K562 (cell line): ENCODE results near the gene AMPD3. TPM values are rescaled to one million over a fixed set of nuclear protein-coding genes. Genes with fewer than 3 reads are reported as not detected.

ENCODE experiments used
- ATAC-seq: fragments of 200-7000 bp; cut with Tn5 transposase; 3 replicates; pipeline ENCODE4 v1.9.1; 2020; ENCODE audit warnings: moderate library complexity
- BruUV-seq: library from RNA; stranded (reverse); fragments of 400-500 nt; replicated peaks from 2 replicates; lab custom pipeline; 2021; lab: Mats Ljungman, UMichigan
- CTCF ChIA-PET: fragments of 300-600 bp; formaldehyde crosslinking; extraction: SDS; loops from one replicate; lab custom pipeline; 2021; ENCODE audit warnings: low intra/inter-chr PET ratio; lab: Yijun Ruan, JAX
- POLR2A ChIA-PET: fragments of 300-600, 350-650 bp; sonication (Branson Sonifier 250); formaldehyde crosslinking; extraction: SDS; loops from one replicate; lab custom pipeline; 2021; ENCODE audit warnings: antibody characterized with exemption, inconsistent platforms; lab: Yijun Ruan, JAX
- DNase-seq, 4 experiments: peaks; one replicate each; pipeline versions ENCODE4 v3.0.0 to v3.0.0-alpha.2; 2011 to 2018; ENCODE audit warnings: low spot score in 3 of 4, mixed read lengths in 3 of 4; ENCODE audit errors: extremely low read depth in 1 of 4
- FAIRE-seq: peaks from 2 replicates; lab custom pipeline; 2011; peaks lifted over from hg19 to GRCh38; lab: Jason Lieb, UNC
- H2AFZ ChIP-seq: 2 replicates; pipeline ENCODE4 v1.6.0; 2011; ENCODE audit warnings: low read depth, low read length, control low read depth, inconsistent platforms
- H3K27ac ChIP-seq: fragments of 200-600 bp; 3 replicates; pipeline ENCODE4 v1.8.0; 2011; ENCODE audit warnings: low read depth, mild to moderate bottlenecking, control low read depth, inconsistent platforms, low read length, moderate library complexity, mixed read lengths; ENCODE audit errors: extremely low read depth
- H3K27me3 ChIP-seq, 2 experiments: fragments of 300-600 bp in 1 of 2; 2 replicates in 1 of 2; 3 replicates in 1 of 2; pipeline versions ENCODE4 v1.6.0 to v1.8.0; 2011; ENCODE audit warnings: inconsistent platforms in 2 of 2, low read length in 2 of 2, mild to moderate bottlenecking in 1 of 2, mixed read lengths in 1 of 2, moderate library complexity in 1 of 2; ENCODE audit not compliant: control insufficient read depth in 2 of 2, insufficient read depth in 2 of 2
- H3K36me3 ChIP-seq: fragments of 300-600 bp; 3 replicates; pipeline ENCODE4 v1.8.0; 2011; ENCODE audit warnings: mild to moderate bottlenecking, low read length, inconsistent platforms; ENCODE audit not compliant: control insufficient read depth, insufficient read depth
- H3K4me1 ChIP-seq, 2 experiments: fragments of 200-600 bp in 1 of 2; replicated peaks in 1 of 2; 2 replicates in 1 of 2; 3 replicates in 1 of 2; pipeline versions ENCODE4 v1.5.1 to v1.8.0; 2011; ENCODE audit warnings: inconsistent platforms in 2 of 2, low read length in 2 of 2, mild to moderate bottlenecking in 1 of 2, mixed read lengths in 1 of 2, moderate library complexity in 1 of 2; ENCODE audit not compliant: control insufficient read depth in 2 of 2, insufficient read depth in 2 of 2
- H3K4me2 ChIP-seq: 2 replicates; pipeline ENCODE4 v1.6.1; 2011; ENCODE audit warnings: low read length, control low read depth, inconsistent platforms, mixed read lengths; ENCODE audit not compliant: insufficient read depth
- H3K4me3 ChIP-seq: fragments of 200-600 bp; sonication (generic), shearing (Covaris generic); 2 replicates; pipeline ENCODE4 v1.5.1; 2016; ENCODE audit warnings: control low read depth, inconsistent platforms
- H3K79me2 ChIP-seq: fragments of 200-600 bp; 3 replicates; pipeline ENCODE4 v1.8.0; 2011; ENCODE audit warnings: low read length, inconsistent platforms; ENCODE audit not compliant: control insufficient read depth, insufficient read depth
- H3K9ac ChIP-seq, 2 experiments: 2 replicates each; pipeline versions ENCODE4 v1.6.0 to v1.6.1; 2011; ENCODE audit warnings: low read depth in 2 of 2, low read length in 2 of 2, control low read depth in 1 of 2, inconsistent platforms in 1 of 2, mild to moderate bottlenecking in 1 of 2, mixed read lengths in 1 of 2; ENCODE audit not compliant: insufficient read depth in 1 of 2
- H3K9me1 ChIP-seq: one replicate; pipeline ENCODE4 v1.6.0; 2011; ENCODE audit warnings: inconsistent platforms, mild to moderate bottlenecking, low read length, moderate library complexity; ENCODE audit not compliant: control insufficient read depth, insufficient read depth
- H3K9me3 ChIP-seq: replicated peaks from 2 replicates; pipeline ENCODE4 v1.5.1; 2011; ENCODE audit warnings: low read depth, low read length, inconsistent platforms; ENCODE audit not compliant: control insufficient read depth, insufficient read depth
- H4K20me1 ChIP-seq: replicated peaks from 2 replicates; pipeline ENCODE4 v1.6.1; 2011; ENCODE audit warnings: low read length, inconsistent platforms, mixed read lengths; ENCODE audit not compliant: control insufficient read depth, insufficient read depth
- ARHGAP35 ChIP-seq: fragments of 450-650 bp; IDR thresholded peaks from 2 replicates; pipeline ENCODE4 v1.6.1; 2018; ENCODE audit not compliant: partially characterized antibody
- CBFA2T3 ChIP-seq: fragments of 450-650 bp; IDR thresholded peaks from 2 replicates; pipeline ENCODE4 v1.6.1; 2017
- HNRNPL ChIP-seq: fragments of 200-400 bp; formaldehyde crosslinking; IDR thresholded peaks from 2 replicates; pipeline ENCODE4 v1.6.1; 2017; ENCODE audit warnings: low read depth, mild to moderate bottlenecking, low read length
- MECOM ChIP-seq: fragments of 250-450 bp; sonication (Bioruptor Pico); IDR thresholded peaks from 2 replicates; pipeline ENCODE4 v1.8.0; 2022; ENCODE audit warnings: inconsistent platforms
- NFIX ChIP-seq: fragments of 250-450 bp; sonication (Bioruptor Pico); IDR thresholded peaks from 2 replicates; pipeline ENCODE4 v1.4.0; 2020; ENCODE audit warnings: low read depth, mild to moderate bottlenecking, moderate library complexity
- RCOR1 ChIP-seq, 2 experiments: IDR thresholded peaks; 2 replicates each; pipeline ENCODE4 v1.6.1; 2012; ENCODE audit warnings: low read depth in 2 of 2, low read length in 2 of 2, borderline replicate concordance in 1 of 2, improper control_type of control experiment in 1 of 2
- RFX7 ChIP-seq: fragments of 250-450 bp; sonication (Bioruptor Pico); IDR thresholded peaks from 2 replicates; pipeline ENCODE4 v1.5.1; 2021; ENCODE audit warnings: mild to moderate bottlenecking
- SRF ChIP-seq, 2 experiments: fragments of 250-450, 450-650 bp in 1 of 2; sonication (Bioruptor Pico) in 1 of 2; sonication (generic) in 1 of 2; formaldehyde crosslinking; IDR thresholded peaks; 2 replicates each; pipeline versions ENCODE4 v1.5.0 to v1.5.1; 2020 to 2022; ENCODE audit warnings: mild to moderate bottlenecking in 1 of 2, missing genetic modification reagents in 1 of 2
- TFAM ChIP-seq: fragments of 250-450 bp; sonication (Bioruptor Pico); conservative IDR thresholded peaks from 2 replicates; pipeline ENCODE4 v1.5.0; 2021; ENCODE audit warnings: mild to moderate bottlenecking, moderate library complexity
- TRIM25 ChIP-seq: fragments of 450-650 bp; IDR thresholded peaks from 2 replicates; pipeline ENCODE4 v1.7.0; 2016; ENCODE audit warnings: borderline replicate concordance
- ZNF134 ChIP-seq: fragments of 250-450 bp; sonication (Bioruptor Pico); conservative IDR thresholded peaks from 2 replicates; pipeline ENCODE4 v1.4.0; 2020
- ZNF140 ChIP-seq: fragments of 250-450 bp; sonication (Bioruptor Pico); IDR thresholded peaks from 2 replicates; pipeline ENCODE4 v1.8.0; 2021; ENCODE audit warnings: moderate library complexity, mild to moderate bottlenecking, inconsistent platforms
- ZNF41 ChIP-seq: fragments of 250-450 bp; sonication (Bioruptor Pico); conservative IDR thresholded peaks from 2 replicates; pipeline ENCODE4 v1.4.0; 2020; ENCODE audit warnings: mild to moderate bottlenecking
- WGBS: fragments of 100-300 bp; shearing (Covaris generic); methylation state at CpG from one replicate; pipeline ENCODE4 v1.1.6; 2016; ENCODE audit warnings: low coverage, mixed read lengths; ENCODE audit not compliant: insufficient coverage; ENCODE audit errors: missing lambda C conversion rate; 5-methylcytosine and 5-hydroxymethylcytosine counted together
- in situ Hi-C: fragments of 300-500 bp; cut with MboI; formaldehyde crosslinking; loops from 4 replicates; pipeline ENCODE4 v1.15.0; 2018; ENCODE audit warnings: inconsistent platforms, mixed read lengths
- intact Hi-C: fragments of 100-400 bp; cut with micrococcal nuclease; formaldehyde crosslinking; loops from 2 replicates; pipeline ENCODE4 v1.14.2; 2022
- polyA plus RNA-seq, 8 experiments: library from polyadenylated mRNA; depleted of rRNA in 4 of 8; stranded (reverse) in 5 of 8; unstranded in 3 of 8; fragments of >200 nt; fragmentation: Nextera tagmentation in 2 of 8; fragmentation: Illumina TruSeq in 1 of 8; extraction: Ambion mirVana in 2 of 8; extraction: Trizol in 1 of 8; gene quantifications; 2 replicates each; pipeline versions ENCODE4 v1.2.1 to v1.2.3, GENCODE V29; 2011 to 2014; ENCODE audit warnings: inconsistent platforms in 1 of 8, missing spikeins in 1 of 8
- total RNA-seq, 7 experiments: library from RNA; depleted of rRNA in 6 of 7; stranded (reverse); fragments of >200 nt in 6 of 7; fragmentation: Illumina TruSeq in 2 of 7; extraction: Trizol in 2 of 7; gene quantifications; 2 replicates each; pipeline versions ENCODE4 v1.2.1 to v1.2.3, GENCODE V29; 2011 to 2021; ENCODE audit warnings: low replicate concordance in 1 of 7
- TF ChIP-seq, protein P1 (sequence below), 2 experiments: fragments of 450-650 bp; IDR thresholded peaks; 2 replicates each; pipeline ENCODE4 v1.6.1; 2016

The AMPD3 gene
- total and polyA plus RNA-seq, 9 of the 15 experiments (the other 6 are each of a cell fraction or from before 2014, with no cell fraction given) = 4.4 to 23.6 (median 11.2) TPM

DNA sequence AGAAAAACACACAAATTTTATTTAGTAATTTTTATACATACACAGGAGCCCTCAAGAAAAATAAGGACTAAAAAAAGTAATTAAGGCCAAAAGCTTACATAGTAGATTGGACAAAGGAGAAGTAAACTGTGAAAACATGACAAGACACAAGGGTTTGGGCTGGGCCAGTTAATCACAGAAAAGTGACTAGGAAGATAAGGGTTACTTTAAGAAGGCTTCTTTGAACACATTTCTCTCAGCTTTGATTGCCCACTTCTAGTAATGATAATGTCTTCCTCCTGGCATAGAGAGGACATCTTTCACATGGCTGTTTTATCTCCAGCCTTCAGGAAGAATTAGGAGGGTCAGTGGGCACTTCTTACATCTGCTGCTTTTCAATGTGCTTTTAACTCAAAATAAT, 82.5 kb downstream of the AMPD3 start (continued):
- TF ChIP-seq TRIM25 (no peak), RCOR1 (IDR thresholded peaks at IDR 0.05; ENCODE audit: borderline replicate concordance in 1 of 2, low read depth in 2 of 2, low read length in 2 of 2) (peak in 1 of 2 experiments; percentile 63; a peak in 1 of 4 replicates), CBFA2T3 (0 out of 2 replicates have a peak, but pooled peaks have one; percentile 21), MECOM (CRISPR knock-in tag) (peak; percentile 76), TFAM (CRISPR knock-in tag) (no peak), ZNF41 (no peak)
- TF ChIP-seq, protein P1, sequence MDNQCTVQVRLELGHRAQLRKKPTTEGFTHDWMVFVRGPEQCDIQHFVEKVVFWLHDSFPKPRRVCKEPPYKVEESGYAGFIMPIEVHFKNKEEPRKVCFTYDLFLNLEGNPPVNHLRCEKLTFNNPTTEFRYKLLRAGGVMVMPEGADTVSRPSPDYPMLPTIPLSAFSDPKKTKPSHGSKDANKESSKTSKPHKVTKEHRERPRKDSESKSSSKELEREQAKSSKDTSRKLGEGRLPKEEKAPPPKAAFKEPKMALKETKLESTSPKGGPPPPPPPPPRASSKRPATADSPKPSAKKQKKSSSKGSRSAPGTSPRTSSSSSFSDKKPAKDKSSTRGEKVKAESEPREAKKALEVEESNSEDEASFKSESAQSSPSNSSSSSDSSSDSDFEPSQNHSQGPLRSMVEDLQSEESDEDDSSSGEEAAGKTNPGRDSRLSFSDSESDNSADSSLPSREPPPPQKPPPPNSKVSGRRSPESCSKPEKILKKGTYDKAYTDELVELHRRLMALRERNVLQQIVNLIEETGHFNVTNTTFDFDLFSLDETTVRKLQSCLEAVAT (IDR thresholded peaks at IDR 0.05) = no peak

- DNase-seq (no peak), FAIRE-seq (no peak), ATAC-seq (no peak)
- Histone ChIP-seq H3K9me1 (no peaks in the 10 kb centered on the region), H3K27ac (no peak overlapping the region), H3K9ac (no peak overlapping the region), H3K79me2 (peaks cover 15% of the 10 kb centered on the region), H3K9me3 (no peaks in the 10 kb centered on the region), H4K20me1 (no peaks in the 10 kb centered on the region), H3K4me1 (peaks cover 8 to 11% of the 10 kb centered on the region in 2 experiments; a peak in 4 of 5 replicates), H3K27me3 (no peaks in the 10 kb centered on the region), H3K4me2 (no peak overlapping the region), H3K4me3 (no peak overlapping the region), H3K36me3 (peaks cover under 1% of the 10 kb centered on the region; the same call in 1 of the 3 replicates), H2AFZ (no peak overlapping the region)
- ChIA-PET POLR2A (interaction anchor here (1.0 kb wide), 1 partner anchor 15 kb away, joined by 3 read pairs; no protein-coding TSS in a partner anchor), CTCF (no interaction called here)
- intact Hi-C loops (loop anchor here (5.0 kb wide), 1 partner anchor 82 kb away; the partner anchor contains the start of gene AMPD3), in situ Hi-C loops (no loop called here)
- 6% methylated on average over 1 of the region's 1 CpG for WGBS
- no peak for TF ChIP-seq ARHGAP35
- TF ChIP-seq RFX7 (CRISPR knock-in tag) = no peak
- TF ChIP-seq ZNF140 (CRISPR knock-in tag) = no peak
- no peak for TF ChIP-seq SRF (CRISPR knock-in tag; IDR thresholded peaks at IDR 0.05)
- no peak for TF ChIP-seq HNRNPL
- no peak for TF ChIP-seq NFIX (CRISPR knock-in tag)
- TF ChIP-seq ZNF134 (CRISPR knock-in tag) = no peak
- BruUV-seq = no TSS peak
Measured at GRCh38 chr11:10538924-10539323, 83.9 kb downstream of the AMPD3 start.
